D721Med (cell line): ENCODE measurements around the gene FRMD1.

Experiments
- DNase-seq: peaks from one replicate; pipeline ENCODE4 v3.0.0; 2011; ENCODE audit warnings: low spot score; ENCODE audit not compliant: insufficient read length
- FAIRE-seq: peaks from 2 replicates; lab custom pipeline; 2011; peaks lifted over from hg19 to GRCh38; lab: Jason Lieb, UNC
- TF ChIP-seq, protein P1 (sequence below): IDR thresholded peaks from 2 replicates; pipeline ENCODE4 v1.5.1; 2012; ENCODE audit warnings: mild to moderate bottlenecking, control low read depth; ENCODE audit not compliant: insufficient read depth; ENCODE audit errors: missing control alignments

Gene FRMD1

GRCh38 chr6:168110437-168110836 lies 31.4 kb upstream of the FRMD1 start:
- TF ChIP-seq, protein P1, sequence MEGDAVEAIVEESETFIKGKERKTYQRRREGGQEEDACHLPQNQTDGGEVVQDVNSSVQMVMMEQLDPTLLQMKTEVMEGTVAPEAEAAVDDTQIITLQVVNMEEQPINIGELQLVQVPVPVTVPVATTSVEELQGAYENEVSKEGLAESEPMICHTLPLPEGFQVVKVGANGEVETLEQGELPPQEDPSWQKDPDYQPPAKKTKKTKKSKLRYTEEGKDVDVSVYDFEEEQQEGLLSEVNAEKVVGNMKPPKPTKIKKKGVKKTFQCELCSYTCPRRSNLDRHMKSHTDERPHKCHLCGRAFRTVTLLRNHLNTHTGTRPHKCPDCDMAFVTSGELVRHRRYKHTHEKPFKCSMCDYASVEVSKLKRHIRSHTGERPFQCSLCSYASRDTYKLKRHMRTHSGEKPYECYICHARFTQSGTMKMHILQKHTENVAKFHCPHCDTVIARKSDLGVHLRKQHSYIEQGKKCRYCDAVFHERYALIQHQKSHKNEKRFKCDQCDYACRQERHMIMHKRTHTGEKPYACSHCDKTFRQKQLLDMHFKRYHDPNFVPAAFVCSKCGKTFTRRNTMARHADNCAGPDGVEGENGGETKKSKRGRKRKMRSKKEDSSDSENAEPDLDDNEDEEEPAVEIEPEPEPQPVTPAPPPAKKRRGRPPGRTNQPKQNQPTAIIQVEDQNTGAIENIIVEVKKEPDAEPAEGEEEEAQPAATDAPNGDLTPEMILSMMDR, result no peak
- FAIRE-seq, result no peak
- DNase-seq, result no peak

GRCh38 chr6:168109171-168109570 lies 30.2 kb upstream of the FRMD1 start:
- DNase-seq, result no peak
- FAIRE-seq, result no peak
- TF ChIP-seq, protein P1, result no peak

- DNase-seq (no peak), FAIRE-seq (no peak)
- TF ChIP-seq, protein P1, result no peak
These were observed 28.4 kb upstream of the FRMD1 start for GRCh38 chr6:168107191-168107983.

DNA sequence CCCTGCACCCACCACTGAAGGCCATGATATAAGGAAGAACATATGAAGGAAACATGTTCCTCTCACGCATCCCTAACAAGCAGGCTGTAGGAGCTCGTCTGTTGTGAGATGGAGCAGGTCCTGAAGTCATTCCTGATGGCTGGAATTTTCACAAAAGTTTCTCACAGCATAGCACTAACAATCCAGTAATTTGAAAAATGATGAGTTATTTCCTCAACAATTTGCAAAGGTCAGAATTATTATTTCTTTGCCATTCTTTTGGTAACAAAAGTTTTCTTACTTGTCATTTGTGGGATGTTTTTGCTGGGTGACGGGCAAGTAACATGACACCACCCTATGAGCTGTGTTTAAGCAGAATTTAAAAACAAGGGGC lies 27.6 kb upstream of the FRMD1 start:
- FAIRE-seq (no peak), DNase-seq (no peak)
- TF ChIP-seq, protein P1, result no peak

GRCh38 chr6:168105813-168106632 lies 27.0 kb upstream of the FRMD1 start:
- FAIRE-seq (no peak), DNase-seq (no peak)
- TF ChIP-seq, protein P1, result no peak

DNA sequence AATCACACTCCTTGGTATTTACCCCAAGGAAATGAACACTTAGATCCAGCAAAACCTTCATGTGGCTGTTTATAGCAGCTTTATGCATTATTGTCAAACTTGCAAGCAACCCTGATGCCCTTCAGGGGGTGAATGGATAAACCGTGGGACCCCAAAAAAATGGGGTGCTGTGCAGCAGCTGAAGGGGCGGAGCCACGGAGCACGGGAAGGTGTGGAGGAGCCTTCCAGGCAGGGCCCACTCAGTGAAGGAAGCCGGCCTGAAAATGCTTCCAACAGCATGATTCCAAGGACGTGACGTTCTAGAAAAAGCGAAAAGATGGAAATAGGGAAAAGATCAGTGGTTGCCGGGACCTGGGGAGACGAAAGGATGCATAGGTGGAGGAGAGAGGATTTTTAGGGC lies 25.6 kb upstream of the FRMD1 start:
- TF ChIP-seq, protein P1, result no peak
- no peak for DNase-seq
- no peak for FAIRE-seq
